Activated CD8-positive, alpha-beta memory T cell treated with anti-CD3 and anti-CD28 coated beads, Interleukin-2, amount 50 U/mL, for 1 hour (primary cell): ENCODE measurements around the gene RABL2B.

Experiments
- DNase-seq: peaks from one replicate; pipeline ENCODE4 v3.0.0-alpha.2; 2020; ENCODE audit errors: extremely low read depth

Gene RABL2B

GRCh38 chr22:50738649-50739227 lies 44.7 kb downstream of the RABL2B start:
- no peak for DNase-seq

- no peak for DNase-seq
Measured at GRCh38 chr22:50737728-50738648, 45.4 kb downstream of the RABL2B start, which contains the start of gene ACR. ACR (plus strand) TSS chr22:50738204; CDS start chr22:50738236, 32 bp downstream.

GRCh38 chr22:50735739-50736030 lies 47.8 kb downstream of the RABL2B start:
- no peak for DNase-seq

GRCh38 chr22:50734986-50735738 lies 48.3 kb downstream of the RABL2B start:
- no peak for DNase-seq

GRCh38 chr22:50734343-50734771 lies 49.1 kb downstream of the RABL2B start:
- DNase-seq: no peak

- no peak for DNase-seq
Measured at GRCh38 chr22:50733521-50734342, 49.7 kb downstream of the RABL2B start.

- DNase-seq: no peak
Measured at GRCh38 chr22:50732681-50733080, 50.8 kb downstream of the RABL2B start.

GRCh38 chr22:50731811-50732624 lies 51.4 kb downstream of the RABL2B start:
- DNase-seq: peak; percentile 20

GRCh38 chr22:50730941-50731661 lies 52.3 kb downstream of the RABL2B start:
- no peak for DNase-seq

GRCh38 chr22:50730013-50730891 lies 53.2 kb downstream of the RABL2B start:
- no peak for DNase-seq

- no peak for DNase-seq
Measured at GRCh38 chr22:50729391-50730012, 53.9 kb downstream of the RABL2B start.

- no peak for DNase-seq
Measured at GRCh38 chr22:50728523-50728931, 54.9 kb downstream of the RABL2B start.

GRCh38 chr22:50727678-50728522 lies 55.5 kb downstream of the RABL2B start:
- no peak for DNase-seq

- no peak for DNase-seq
Measured at GRCh38 chr22:50726643-50727340, 56.6 kb downstream of the RABL2B start.

- DNase-seq: no peak
Measured at GRCh38 chr22:50725597-50725996, 57.8 kb downstream of the RABL2B start.

- DNase-seq: no peak
Measured at GRCh38 chr22:50724616-50725015, 58.8 kb downstream of the RABL2B start.

GRCh38 chr22:50723991-50724390 lies 59.4 kb downstream of the RABL2B start:
- DNase-seq: no peak
